Coronary artery (tissue), 2 donors: Measurements from ENCODE around the gene NUDT22.

Experiments
- DNase-seq: peaks from one replicate; pipeline ENCODE4 v3.0.0-alpha.2; 2017; ENCODE audit warnings: low spot score
- H3K27ac ChIP-seq, 2 donors: fragments of 200-600 bp; sonication (generic); one replicate each; pipeline ENCODE4 v1.5.1; 2016 to 2019
- H3K4me3 ChIP-seq: fragments of 200-600 bp; sonication (generic); 2 replicates; pipeline ENCODE4 v1.5.1; 2016; ENCODE audit warnings: mild to moderate bottlenecking, moderate library complexity
- TF ChIP-seq, protein P1 (sequence below): fragments of 200-600 bp; sonication (generic); IDR thresholded peaks from one replicate; pipeline ENCODE4 v1.5.1; 2019; ENCODE audit warnings: antibody characterized with exemption

NUDT22 gene

DNA sequence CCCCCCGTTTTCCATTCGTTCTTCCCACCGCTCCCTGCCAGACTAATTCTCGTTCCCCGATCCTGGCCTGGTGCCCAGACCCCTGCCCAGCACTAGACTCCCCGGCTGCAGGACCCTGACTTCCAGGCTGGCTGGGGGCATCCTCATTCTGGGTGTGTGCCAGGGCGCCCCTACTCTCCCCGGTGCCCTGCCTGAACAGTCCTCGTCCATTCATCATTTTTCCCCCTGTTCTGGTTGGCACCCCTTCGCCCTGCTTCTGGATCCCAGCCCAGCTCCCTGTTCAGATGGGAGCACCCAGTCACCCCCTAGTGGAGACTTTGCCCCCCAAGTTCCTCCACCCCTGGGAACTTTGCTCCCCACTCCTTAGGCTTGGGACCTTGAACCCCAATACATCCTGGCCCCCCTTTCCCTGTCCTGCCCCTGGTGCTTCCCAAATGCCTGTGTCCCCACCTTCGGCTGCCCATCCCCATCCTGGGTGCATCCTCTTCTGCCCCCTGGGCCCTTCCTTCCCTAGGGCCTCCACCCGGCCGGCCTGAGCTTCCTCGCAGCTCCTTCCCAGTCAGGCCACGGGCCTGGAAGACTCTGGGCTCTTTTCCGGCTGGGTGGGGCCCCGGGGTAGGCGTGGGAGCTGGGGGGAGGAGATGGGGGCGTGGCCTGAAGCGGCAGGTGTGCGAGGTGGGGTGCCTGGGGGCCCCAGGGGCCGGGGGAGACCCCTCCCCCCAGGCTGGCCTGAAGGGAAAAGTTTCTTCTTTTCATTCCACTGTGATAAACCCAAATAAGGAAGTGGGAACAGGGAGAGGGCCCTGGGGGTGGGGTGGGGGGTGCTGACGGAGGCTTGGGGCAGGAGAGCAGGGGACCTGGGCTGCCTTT lies 26.2 kb downstream of the NUDT22 start:
- peak overlapping the region; percentile 67 to 80 for H3K27ac ChIP-seq
- no peak for DNase-seq

DNA sequence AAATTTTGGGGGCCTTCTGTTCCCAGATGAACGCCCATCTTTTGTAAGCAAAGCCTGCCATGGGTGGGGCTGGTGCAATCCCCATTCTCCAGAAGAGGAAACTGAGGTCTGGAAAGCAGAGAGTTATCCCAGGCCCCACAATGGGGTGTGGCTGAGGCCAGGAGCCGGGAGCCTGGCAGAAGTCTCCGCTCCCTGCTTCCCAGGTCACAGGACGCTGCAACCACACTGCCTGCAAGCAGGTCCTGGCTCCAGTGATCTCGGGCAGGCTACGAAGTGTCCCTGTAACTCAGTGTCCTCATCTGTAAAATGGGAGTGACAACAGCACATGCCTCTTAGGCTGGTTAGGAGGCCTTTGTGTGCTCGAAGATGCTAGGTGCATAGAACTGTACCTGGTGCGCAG lies 27.0 kb downstream of the NUDT22 start:
- TF ChIP-seq, protein P1, sequence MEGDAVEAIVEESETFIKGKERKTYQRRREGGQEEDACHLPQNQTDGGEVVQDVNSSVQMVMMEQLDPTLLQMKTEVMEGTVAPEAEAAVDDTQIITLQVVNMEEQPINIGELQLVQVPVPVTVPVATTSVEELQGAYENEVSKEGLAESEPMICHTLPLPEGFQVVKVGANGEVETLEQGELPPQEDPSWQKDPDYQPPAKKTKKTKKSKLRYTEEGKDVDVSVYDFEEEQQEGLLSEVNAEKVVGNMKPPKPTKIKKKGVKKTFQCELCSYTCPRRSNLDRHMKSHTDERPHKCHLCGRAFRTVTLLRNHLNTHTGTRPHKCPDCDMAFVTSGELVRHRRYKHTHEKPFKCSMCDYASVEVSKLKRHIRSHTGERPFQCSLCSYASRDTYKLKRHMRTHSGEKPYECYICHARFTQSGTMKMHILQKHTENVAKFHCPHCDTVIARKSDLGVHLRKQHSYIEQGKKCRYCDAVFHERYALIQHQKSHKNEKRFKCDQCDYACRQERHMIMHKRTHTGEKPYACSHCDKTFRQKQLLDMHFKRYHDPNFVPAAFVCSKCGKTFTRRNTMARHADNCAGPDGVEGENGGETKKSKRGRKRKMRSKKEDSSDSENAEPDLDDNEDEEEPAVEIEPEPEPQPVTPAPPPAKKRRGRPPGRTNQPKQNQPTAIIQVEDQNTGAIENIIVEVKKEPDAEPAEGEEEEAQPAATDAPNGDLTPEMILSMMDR, result no peak
- DNase-seq, result no peak
- peak overlapping the region; percentile 67 to 80 for H3K27ac ChIP-seq
- H3K4me3 ChIP-seq, result peak overlapping the region; percentile 83

More for the DNA sequence above, 26.2 kb downstream of the NUDT22 start:
- TF ChIP-seq, protein P1, result no peak
- peak overlapping the region; percentile 83 for H3K4me3 ChIP-seq

DNA sequence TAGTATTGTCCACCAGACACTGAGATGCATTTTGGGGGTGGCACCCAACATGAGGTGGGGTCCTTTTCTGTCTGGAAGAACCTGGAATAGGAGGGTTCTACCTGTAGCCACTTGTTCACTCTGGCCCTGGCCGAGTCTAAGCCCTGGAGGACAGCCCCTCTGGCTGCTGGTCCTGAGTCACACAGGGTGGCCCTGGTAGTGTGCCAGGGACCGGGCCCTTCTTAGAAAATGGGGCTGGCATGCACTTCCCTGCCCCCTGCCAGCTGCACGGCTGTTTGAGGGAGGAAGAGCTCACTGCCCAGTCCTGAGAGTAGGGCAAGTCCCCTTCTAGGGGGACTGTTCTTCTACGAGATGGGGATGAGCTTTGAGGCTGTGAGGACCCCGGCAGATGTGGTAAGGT lies 27.4 kb downstream of the NUDT22 start:
- TF ChIP-seq, protein P1, result no peak
- no peak for DNase-seq
- Histone ChIP-seq H3K27ac (peak overlapping the region; percentile 26 to 80), H3K4me3 (peak overlapping the region; percentile 83)

DNA sequence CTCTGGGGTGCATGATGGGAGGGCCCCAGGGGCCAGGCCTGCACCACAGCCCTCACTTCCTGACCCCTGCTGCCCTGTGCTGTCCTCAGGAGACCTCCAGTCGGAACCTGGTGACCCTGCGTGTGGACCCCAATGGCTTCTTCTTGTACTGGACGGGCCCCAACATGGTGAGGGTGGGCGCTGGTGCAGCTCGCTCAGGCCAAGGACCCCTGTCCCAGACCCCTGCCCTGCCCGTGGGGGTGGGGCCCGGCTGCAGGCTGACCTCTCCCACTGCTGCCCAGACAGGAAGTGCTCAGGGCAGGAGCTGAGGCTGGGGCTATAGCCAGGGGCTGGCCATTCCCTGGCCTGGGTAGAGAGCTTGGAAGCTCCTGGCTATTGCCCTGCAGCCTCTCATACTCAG lies 28.3 kb downstream of the NUDT22 start:
- Histone ChIP-seq H3K4me3 (no peak overlapping the region), H3K27ac (no peak overlapping the region)
- TF ChIP-seq, protein P1, result no peak
- no peak for DNase-seq

DNA sequence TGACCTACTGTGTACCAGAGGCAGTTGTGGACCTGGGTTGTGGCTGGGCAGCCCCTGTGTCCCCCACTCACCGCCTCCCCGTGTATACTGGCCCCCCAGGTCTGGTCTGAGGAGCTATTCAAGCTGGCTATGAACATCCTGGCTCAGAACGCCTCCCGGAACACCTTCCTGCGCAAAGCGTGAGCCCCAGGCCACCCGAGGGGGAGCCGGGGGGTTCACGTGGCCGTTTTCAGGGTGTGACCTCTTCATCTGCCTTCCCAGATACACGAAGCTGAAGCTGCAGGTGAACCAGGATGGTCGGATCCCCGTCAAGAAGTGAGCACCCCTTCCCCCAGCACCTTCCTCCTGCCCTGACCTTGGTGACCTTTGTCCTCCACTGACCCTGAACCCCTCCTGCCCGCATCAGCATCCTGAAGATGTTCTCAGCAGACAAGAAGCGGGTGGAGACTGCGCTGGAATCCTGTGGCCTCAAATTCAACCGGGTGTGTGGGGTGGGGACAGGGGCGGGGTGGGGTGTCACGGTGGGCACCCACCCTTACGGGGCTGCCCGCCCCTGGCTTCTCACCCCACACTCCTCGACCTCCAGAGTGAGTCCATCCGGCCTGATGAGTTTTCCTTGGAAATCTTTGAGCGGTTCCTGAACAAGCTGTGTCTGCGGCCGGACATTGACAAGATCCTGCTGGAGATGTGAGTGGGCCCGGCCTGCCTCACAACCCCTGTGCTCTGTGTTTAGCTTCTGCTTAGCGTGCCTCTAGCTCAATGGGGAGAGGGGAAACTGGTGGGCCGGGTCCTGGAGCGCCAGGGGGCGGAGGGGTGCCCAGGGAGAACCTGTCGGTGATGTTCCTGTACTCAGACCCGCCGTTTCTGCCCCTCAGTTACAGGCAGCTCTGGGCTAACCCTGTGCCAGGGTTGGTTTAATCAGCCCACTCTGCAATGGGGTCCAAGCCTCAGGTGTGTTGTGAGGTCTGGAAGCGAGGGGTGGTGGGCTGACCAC lies 29.4 kb downstream of the NUDT22 start:
- DNase-seq, result no peak
- no peak overlapping the region for H3K27ac ChIP-seq

DNA sequence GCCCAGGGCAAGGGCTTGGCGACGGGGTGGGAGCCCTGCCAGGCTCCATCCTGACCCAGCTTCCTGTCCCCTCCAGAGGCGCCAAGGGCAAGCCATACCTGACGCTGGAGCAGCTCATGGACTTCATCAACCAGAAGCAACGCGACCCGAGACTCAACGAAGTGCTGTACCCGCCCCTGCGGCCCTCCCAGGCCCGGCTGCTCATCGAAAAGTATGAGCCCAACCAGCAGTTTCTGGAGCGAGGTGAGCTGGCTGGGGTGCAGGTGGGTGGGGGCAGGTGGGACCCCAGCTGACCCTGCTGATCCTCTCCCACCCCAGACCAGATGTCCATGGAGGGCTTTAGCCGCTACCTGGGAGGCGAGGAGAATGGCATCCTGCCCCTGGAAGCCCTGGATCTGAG lies 30.2 kb downstream of the NUDT22 start:
- no peak for DNase-seq
- H3K4me3 ChIP-seq, result no peak overlapping the region
- H3K27ac ChIP-seq, result no peak overlapping the region
- TF ChIP-seq, protein P1, result no peak

More for the DNA sequence above, 29.4 kb downstream of the NUDT22 start:
- TF ChIP-seq, protein P1, result no peak
- no peak overlapping the region for H3K4me3 ChIP-seq
